T-helper 1 cell treated with Interleukin-12 subunit alpha and Interleukin-12 subunit beta and Interleukin-4 antibody, amounts not matched to agents 30 ng/mL and 1 ng/mL, for 36 hours (primary cell): ENCODE results near the gene TMEM255B. TPM values are rescaled to one million over a fixed set of nuclear protein-coding genes. Genes with fewer than 3 reads are reported as not detected.

ENCODE experiments used
- intact Hi-C: fragments of 100-400 bp; cut with micrococcal nuclease; formaldehyde crosslinking; loops from one replicate; pipeline ENCODE4 v1.15.1; 2024
- total RNA-seq: library from RNA; stranded (reverse); gene quantifications from 2 replicates; pipeline ENCODE4 v1.2.3, GENCODE V29; 2022

Gene TMEM255B
- total RNA-seq, 1 donor from 2014 or later: 2.3 TPM

DNA sequence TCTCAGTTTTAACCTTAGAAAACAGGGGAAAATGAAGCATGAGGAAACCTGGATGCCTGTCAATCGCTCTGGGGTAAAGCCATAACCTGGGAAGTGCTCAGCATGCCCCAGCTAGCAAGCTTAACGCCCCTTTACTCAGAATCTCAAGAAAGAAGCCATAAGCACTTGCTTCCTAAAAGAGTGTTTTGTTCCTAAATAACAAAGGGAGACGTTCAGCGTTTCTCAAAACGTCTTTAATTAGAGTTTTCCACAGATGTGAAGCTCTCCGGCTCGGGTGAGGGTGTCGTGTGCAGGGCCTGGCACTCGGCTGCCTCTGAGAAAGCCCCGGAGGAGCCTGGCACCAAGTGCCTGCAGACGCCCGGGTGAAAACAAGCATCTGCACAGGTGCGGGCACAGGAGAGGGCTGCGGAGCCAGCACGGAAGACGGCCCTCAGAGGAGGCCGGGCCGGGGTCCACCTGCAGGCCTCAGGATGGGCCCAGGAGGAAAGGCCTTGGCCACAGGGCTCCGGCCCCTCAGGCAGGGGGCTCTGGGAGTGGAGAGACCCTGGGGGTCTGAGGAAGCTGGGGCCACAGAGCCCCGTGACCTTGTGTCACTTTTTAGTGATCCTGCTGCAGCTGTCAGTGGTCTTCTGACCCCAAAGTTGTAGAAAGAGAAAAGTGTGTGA lies 98.6 kb downstream of the TMEM255B start:
- intact Hi-C loops: no loop called here

DNA sequence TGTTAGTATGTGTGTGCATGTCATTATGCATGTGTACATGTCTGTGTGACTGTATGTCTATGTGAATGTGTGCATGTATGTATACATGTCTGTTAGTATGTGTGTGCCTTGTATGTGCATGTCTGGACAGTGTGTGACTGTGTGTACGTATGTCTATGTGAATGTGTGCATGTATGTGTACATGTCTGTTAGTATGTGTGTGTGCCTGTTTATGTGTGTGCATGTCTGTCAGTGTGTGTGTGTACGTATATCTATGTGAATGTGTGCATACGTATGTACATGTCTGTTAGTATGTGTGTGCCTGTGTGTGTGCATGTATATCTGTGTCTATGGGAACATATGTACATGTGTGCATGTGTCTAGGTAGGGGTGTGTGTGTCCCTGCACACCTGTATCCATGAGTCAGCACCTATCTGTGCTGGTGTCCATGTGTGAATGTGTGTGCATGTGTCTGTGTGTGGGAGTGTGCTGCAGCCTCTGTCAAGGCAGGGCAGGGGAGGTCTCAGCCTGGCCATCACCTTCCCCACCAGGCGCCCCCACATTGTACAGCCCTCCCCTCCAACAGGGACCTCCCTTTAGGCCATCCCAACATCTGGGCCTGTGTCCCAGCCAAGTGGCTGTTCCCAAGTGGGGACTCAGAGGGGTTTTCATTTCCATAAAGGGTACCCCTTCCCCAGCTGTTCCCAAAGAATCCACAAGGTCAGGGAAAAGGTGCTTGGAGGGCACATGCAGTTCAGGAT lies 100.5 kb downstream of the TMEM255B start:
- intact Hi-C loops: no loop called here

DNA sequence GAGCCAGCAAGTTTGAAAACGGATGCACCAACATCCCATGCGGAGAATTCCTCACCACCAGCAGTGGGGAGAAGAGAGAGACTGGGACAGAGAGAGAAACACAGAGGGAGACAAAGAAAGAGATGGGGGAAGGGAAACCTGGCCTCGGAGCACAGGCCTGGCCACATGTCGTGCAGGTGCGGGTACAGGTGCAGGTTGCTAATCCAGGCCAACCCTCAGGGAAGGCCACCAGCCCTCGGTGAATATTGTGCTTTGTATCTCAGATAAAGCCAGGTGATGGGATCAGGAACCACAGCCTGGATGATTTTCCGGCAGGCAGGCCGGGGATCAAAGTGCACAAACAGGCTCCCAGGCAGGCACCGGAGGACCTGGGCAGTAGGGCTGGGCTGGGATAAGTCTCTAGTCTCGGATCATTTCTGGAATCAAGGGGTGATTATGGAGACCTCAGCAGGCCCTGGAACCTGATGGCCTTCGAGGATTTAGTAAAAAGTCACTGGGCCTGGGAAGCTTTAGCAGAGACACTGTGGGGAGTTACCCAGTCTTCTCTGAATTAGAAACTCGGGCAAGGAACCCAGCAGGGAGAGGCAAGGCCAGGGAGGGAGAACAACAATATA lies 101.1 kb downstream of the TMEM255B start:
- intact Hi-C loops: no loop called here

DNA sequence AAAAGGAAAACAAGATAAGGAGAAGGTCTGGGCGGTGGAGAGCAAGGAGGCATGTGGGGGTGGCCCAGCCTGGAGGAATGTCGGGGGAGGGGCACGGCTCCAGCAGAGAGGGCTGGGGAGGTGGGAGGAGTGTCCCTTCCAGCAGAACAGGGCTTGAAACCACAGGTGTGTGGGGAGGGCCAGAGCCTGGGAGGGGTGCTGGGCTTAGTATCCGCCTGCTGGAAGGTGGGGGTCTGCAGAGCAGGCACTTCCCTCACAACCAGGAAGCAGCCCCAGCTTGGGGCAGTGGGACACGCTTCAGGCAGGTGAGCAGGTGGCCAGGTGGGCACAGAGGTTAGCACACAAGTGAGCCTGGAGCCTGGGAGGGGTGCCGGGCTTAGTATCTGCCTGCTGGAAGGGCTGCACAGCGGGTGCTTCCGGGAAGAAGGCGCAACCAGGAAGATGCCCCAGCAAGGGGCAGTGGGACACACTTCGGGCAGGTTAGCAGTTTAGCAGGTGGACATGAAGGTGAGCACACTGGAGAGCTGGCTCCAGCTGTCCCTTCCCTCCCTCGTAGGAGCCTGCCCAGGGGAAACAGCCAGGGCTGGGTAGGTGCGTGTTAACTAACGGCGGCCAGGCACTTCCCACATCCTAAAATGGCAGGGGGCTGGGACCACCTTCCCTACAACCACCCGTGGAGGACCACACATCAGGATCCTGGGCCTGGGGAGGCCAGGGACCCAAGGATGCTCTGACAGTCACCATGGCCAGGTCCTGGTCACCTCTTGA lies 101.8 kb downstream of the TMEM255B start:
- intact Hi-C loops: no loop called here

DNA sequence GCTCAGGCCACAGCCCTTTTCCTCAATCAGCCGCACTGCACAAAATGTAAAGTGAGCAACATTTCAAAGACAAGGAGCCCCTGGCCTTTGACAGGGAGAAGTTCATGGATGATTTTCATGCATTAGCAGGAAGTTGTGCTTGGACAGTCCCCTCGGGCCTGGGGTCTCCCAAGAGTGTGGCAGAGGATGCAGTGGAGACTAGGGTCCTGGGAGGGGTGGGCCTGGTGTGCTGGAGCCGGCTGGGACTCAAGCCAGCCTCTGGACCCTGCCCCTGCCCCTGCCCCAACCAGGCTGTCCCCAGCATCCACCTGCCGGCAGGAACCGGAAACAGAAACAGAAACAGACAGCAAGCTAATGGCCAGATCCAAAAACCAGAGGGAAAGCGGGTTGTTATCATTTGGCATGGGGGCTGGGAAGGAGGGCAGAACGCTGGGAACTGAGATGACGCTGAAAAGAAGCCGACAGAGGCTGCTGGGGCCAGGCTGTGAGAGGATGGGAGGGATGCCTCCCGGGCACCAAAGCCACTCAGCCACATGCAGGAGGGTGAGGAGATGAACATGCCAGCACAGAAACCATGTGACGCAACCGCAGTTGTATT lies 102.5 kb downstream of the TMEM255B start:
- intact Hi-C loops: no loop called here

DNA sequence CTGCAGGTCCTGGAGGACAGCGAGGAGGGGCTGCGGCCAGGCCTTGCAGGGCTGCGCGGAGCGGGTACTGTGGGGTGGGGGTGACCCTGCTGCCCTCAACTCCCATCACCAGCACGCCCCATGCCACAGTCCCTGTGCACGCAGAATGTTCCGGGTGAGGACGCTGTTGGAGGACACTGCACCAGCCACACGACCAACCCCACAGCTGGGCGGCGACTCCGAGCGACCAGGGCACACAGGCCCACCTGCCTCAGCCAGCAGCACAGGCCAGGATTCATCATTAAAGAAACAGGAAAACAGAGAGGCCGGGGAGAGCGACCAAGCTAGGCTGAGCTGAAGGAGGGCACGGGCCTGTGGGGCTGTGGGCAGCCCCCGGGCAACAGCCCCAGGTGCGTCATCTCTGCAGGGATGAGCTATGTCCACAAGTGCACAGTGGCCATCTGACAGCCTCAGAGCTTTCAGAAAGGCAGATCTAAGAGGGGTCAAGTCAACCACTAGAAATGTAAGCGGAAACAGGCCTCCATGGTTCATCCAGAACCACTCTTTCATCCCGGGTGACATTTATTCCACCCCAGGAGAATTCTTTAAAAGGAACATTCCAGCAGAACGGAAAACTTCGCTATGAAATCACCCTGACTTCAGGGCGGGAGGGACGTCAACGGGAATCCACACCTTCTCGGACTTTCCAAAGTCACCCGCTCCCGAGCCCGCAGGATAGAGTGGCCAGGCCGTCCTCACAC lies 103.3 kb downstream of the TMEM255B start:
- intact Hi-C loops: no loop called here

DNA sequence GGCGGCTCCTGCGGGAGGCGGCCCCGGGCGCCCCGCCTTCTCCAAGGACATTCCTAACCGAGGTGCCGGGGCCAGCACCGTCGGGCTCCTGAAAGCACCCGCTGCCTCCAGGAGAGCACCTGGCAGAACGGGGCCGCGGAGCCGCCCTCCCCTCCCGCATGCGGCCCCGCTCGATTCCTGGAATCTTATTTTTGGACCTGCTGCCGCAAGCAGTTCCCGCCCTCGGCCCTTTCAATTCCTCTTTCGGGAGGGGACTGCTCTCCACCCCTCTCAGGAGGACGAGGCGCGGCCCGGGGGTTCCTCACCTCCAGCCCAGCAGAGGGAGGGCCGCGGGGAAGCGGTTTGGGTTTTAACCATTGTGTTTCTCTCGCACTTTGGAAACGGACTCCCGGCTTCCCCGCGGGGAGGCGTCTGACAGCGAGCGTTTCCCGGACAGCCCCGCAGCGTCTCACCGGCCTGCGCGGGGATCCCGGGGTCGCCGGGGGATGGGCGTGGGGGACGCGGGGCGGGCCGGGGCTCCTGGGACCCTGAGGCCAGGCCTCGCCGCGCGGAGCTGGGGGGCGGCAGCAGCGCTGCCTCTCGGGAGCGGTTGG lies 104.0 kb downstream of the TMEM255B start:
- intact Hi-C loops: no loop called here

DNA sequence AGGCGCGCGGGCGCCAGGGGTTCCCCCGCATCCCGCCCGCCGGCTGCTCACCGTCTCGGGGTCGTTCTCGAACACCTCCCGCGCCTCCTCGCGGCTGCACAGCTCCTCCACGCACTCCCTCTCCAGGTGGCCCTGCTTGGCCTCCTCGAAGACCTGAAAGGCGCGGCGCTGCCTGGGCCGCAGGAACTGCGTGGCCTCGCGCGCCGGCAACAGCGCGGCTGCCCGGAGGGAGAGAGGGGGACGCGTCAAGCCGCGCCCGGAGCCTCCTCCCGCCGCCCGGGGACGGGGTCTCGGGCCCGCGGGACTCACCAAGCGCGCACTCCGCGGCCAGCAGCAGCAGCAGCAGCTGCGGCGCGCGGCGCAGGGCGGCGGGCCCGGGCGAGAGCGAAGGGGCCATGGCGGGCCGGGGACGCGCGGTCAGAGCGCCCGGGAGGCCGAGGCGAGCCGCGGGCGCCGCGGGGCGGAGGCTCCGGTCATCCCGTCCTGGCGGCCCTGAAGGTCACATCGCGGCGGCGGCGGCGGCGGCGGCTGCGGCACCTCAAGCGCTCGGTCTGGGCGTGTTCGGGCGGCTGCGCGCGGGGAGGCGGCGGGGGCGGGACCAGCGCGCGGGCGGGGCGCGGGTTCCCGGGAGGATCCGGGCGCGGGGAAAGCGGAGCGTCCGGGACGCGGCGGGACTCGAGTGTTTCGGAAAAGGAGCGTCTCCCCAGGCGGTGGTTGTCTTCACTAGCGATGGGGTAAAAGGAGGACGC lies 104.7 kb downstream of the TMEM255B start, which contains the start of gene GAS6:
GAS6 (minus strand) TSS at position 553 of the 749 bp plus-strand sequence; CDS start at position 397, 156 bp downstream.
- intact Hi-C loops: no loop called here

DNA sequence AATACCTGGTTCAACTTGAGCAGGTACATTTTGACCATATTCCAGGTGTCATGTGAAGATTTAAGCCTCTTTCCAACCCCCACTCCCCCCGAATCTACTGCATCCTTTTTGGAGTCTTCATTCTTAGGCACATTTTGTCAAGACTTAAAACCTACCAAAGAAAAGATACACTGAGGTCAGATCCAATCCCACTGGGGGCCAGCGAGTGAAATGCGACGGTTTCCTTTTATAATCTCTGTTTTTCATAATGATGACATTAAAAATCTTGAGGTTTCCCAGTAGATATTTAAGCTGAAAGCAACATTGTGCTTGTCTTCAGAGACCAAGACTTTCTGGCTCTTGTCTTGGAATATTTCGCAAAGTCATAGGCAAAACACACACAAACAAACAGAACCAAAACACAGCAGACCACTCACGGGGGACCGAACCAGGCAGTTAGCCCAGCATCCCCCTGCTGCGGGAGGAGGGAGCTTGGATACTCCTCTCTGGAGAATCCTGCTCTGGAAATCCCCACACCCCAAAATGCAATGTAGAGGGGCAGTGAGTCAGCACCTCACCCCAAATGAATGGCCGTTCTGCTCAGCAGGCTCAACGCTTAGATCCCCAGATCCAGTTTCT lies 105.4 kb downstream of the TMEM255B start:
- intact Hi-C loops: no loop called here

DNA sequence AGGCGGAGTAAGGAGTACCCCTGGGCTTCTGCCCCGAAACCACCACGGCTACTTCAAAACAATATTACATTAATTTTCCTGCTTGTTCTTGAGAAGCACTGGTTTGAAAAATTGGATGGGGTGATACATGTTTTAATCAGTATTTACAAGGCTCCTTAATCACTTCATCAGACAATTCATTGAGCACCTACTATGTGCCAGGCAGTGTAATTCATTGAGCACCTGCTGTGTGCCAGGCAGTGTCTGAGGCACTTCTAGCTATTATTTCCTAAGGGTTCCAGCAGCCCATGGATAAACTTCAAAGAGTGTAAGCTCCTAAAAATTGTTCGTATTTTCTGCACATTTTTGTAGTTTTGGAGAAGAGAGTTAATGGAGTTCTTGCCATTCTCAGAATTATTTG lies 106.4 kb downstream of the TMEM255B start:
- intact Hi-C loops: no loop called here

Other genes starting within 250 kb of the TMEM255B start
- 112 and 119 TPM in 2 replicates for gene TFDP1, start 174.5 kb upstream of the TMEM255B start, total RNA-seq
- not detected in 2 replicates for gene ATP4B, start 101.0 kb upstream of the TMEM255B start, total RNA-seq
- gene GRK1, start 92.0 kb upstream of the TMEM255B start, total RNA-seq: 0.05 TPM in 2 replicates
- 3.3 and 3.8 TPM in 2 replicates for gene GAS6, start 104.8 kb downstream of the TMEM255B start, total RNA-seq
- 6.5 and 6.6 TPM in 2 replicates for gene C13orf46, start 214.8 kb downstream of the TMEM255B start, total RNA-seq